ENCODE results near the gene C11orf68. TPM values are rescaled to one million over a fixed set of nuclear protein-coding genes. Genes with fewer than 3 reads are reported as not detected.
"Not testable (repeated sequence)": the region's sequence is repeated elsewhere in the genome, so short reads cannot be mapped to it uniquely, and the experiment has no call there.

C11orf68 gene
- total RNA-seq, 3 donors from 2014 or later, result 24.9 to 42.2 (median 28.8) TPM

- no peak for ATAC-seq
- intact Hi-C loops (cut with DNase I, micrococcal nuclease), result no loop called here
Measured at GRCh38 chr11:65953471-65953870, 34.6 kb upstream of the C11orf68 start.

GRCh38 chr11:65952052-65952521, 33.2 kb upstream of the C11orf68 start:
- ATAC-seq (no peak), DNase-seq (no peak)
- peaks cover 4% of the 10 kb centered on the region for H3K4me1 ChIP-seq (ENCODE audit: low read depth)
- TF ChIP-seq, protein P1, sequence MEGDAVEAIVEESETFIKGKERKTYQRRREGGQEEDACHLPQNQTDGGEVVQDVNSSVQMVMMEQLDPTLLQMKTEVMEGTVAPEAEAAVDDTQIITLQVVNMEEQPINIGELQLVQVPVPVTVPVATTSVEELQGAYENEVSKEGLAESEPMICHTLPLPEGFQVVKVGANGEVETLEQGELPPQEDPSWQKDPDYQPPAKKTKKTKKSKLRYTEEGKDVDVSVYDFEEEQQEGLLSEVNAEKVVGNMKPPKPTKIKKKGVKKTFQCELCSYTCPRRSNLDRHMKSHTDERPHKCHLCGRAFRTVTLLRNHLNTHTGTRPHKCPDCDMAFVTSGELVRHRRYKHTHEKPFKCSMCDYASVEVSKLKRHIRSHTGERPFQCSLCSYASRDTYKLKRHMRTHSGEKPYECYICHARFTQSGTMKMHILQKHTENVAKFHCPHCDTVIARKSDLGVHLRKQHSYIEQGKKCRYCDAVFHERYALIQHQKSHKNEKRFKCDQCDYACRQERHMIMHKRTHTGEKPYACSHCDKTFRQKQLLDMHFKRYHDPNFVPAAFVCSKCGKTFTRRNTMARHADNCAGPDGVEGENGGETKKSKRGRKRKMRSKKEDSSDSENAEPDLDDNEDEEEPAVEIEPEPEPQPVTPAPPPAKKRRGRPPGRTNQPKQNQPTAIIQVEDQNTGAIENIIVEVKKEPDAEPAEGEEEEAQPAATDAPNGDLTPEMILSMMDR (IDR thresholded peaks at IDR 0.05), result no peak
- no peaks in the 10 kb centered on the region for H3K9me3 ChIP-seq
- intact Hi-C loops (cut with DNase I, micrococcal nuclease), result no loop called here
- H3K4me3 ChIP-seq, result no peak overlapping the region
- H3K36me3 ChIP-seq (ENCODE audit: low read depth), result no peaks in the 10 kb centered on the region

More at GRCh38 chr11:65953471-65953870, 34.6 kb upstream of the C11orf68 start:
- DNase-seq, result no peak
- TF ChIP-seq, protein P1 (IDR thresholded peaks at IDR 0.05), result no peak
- H3K4me1 ChIP-seq (ENCODE audit: low read depth), result peaks cover 4% of the 10 kb centered on the region
- no peak overlapping the region for H3K4me3 ChIP-seq
- no peaks in the 10 kb centered on the region for H3K36me3 ChIP-seq (ENCODE audit: low read depth)
- H3K9me3 ChIP-seq, result no peaks in the 10 kb centered on the region

DNA sequence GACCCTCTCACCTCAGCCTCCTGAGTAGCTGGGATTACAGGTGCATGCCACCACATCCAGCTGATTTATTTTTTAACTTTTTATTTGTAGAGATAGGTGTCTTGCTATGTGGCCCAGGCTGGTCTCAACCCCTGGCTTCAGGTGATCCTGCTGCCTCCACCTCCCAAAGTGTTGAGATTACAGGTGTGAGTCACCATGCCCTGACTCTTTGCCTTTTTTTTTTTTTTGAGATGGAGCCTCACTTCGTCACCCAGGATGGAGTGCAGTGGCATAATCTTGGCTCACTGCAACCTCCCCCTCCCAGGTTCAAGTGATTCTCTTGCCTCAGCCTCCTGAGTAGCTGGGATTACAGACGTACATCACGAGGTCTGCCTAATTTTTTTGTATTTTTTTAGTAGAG, 32.8 kb upstream of the C11orf68 start:
- H3K4me3 ChIP-seq; ATAC-seq; H3K4me1 ChIP-seq (ENCODE audit: low read depth); intact Hi-C loops (cut with DNase I, micrococcal nuclease); H3K9me3 ChIP-seq; DNase-seq; H3K36me3 ChIP-seq (ENCODE audit: low read depth): not testable (repeated sequence)

- H3K9me3 ChIP-seq; H3K4me3 ChIP-seq; DNase-seq; H3K36me3 ChIP-seq (ENCODE audit: low read depth); H3K4me1 ChIP-seq (ENCODE audit: low read depth); intact Hi-C loops (cut with DNase I, micrococcal nuclease); ATAC-seq: not testable (repeated sequence)
Measured at GRCh38 chr11:65950711-65951110, 31.8 kb upstream of the C11orf68 start.

DNA sequence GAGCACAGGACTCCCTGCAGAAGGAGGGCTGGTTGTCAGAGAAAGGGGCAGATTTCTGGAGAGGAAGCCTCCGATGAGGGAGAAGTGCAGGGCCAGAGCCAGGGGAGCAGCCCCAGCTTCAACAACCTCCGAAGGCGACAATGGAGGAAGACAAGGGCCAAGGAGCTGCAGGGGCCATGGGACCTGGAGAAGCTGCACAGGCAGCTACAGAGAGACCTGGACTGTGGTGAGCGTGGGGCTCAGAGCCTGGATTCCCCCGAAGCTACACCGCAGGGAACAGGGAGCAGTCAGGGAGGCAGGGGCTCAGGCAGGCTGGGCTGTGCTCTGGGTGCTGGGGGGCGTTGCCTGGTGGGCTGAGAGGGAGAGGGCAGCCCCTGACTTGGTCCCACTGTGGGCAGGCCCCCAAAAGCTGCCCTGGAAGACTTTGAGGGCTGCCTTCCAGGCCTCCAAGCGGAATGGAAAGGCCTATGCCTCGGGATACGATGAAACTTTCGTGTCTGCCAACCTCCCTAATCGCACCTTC, 28.8 kb upstream of the C11orf68 start:
- intact Hi-C loops (cut with DNase I, micrococcal nuclease), result no loop called here
- ATAC-seq (no peak), DNase-seq (no peak)
- no peak overlapping the region for H3K4me3 ChIP-seq
- no peaks in the 10 kb centered on the region for H3K36me3 ChIP-seq (ENCODE audit: low read depth)
- TF ChIP-seq, protein P1 (IDR thresholded peaks at IDR 0.05), result no peak
- H3K4me1 ChIP-seq (ENCODE audit: low read depth), result no peaks in the 10 kb centered on the region
- H3K9me3 ChIP-seq, result no peaks in the 10 kb centered on the region

GRCh38 chr11:65947133-65947532, 28.3 kb upstream of the C11orf68 start:
- no peak for ATAC-seq
- no peaks in the 10 kb centered on the region for H3K9me3 ChIP-seq
- no peaks in the 10 kb centered on the region for H3K36me3 ChIP-seq (ENCODE audit: low read depth)
- DNase-seq, result no peak
- no peaks in the 10 kb centered on the region for H3K4me1 ChIP-seq (ENCODE audit: low read depth)
- H3K4me3 ChIP-seq, result no peak overlapping the region
- TF ChIP-seq, protein P1 (IDR thresholded peaks at IDR 0.05), result no peak
- intact Hi-C loops (cut with DNase I, micrococcal nuclease), result no loop called here

DNA sequence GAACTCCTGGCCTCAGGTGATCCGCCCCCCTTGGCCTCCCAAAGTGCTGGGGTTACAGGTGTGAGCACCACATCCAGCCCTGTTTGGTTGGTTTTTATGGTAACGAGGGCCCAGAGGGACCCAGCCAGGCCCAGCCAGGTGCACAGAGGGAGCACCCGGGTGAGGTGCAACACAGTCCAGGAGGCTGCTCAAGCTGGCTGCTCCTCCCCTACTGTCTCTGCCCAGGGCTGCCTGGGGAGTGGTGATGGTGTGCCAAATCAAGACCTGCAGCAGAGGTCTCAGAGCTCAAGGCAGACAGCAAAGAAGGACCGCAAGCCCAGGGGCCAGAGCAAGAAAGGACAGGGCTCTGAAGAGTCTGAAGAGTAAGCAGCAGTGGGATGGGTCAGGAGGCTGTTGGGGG, 27.8 kb upstream of the C11orf68 start:
- H3K9me3 ChIP-seq, result no peaks in the 10 kb centered on the region
- ATAC-seq (no peak), DNase-seq (no peak)
- no peaks in the 10 kb centered on the region for H3K36me3 ChIP-seq (ENCODE audit: low read depth)
- no peaks in the 10 kb centered on the region for H3K4me1 ChIP-seq (ENCODE audit: low read depth)
- TF ChIP-seq, protein P1 (IDR thresholded peaks at IDR 0.05), result no peak
- intact Hi-C loops (cut with DNase I, micrococcal nuclease), result no loop called here
- H3K4me3 ChIP-seq, result no peak overlapping the region
